PC-9 (cell line): ENCODE data around the gene GABRR3. TPM values are rescaled to one million over a fixed set of nuclear protein-coding genes. Genes with fewer than 3 reads are reported as not detected.

Experiments used
- Bru-seq: library from RNA; stranded (reverse); fragments of 400-500 nt; gene quantifications from one replicate; lab custom pipeline; 2021; lab: Mats Ljungman, UMichigan
- BruChase-seq, 2 experiments: library from RNA; stranded (reverse); fragments of 400-500 nt; gene quantifications; one replicate each; lab custom pipeline; 2021; lab: Mats Ljungman, UMichigan
- BruUV-seq: library from RNA; stranded (reverse); fragments of 400-500 nt; replicated peaks from 2 replicates; lab custom pipeline; 2021; lab: Mats Ljungman, UMichigan
- CTCF ChIA-PET: fragments of 300-600 bp; sonication (Branson Sonifier 250); formaldehyde crosslinking; loops from one replicate; lab custom pipeline; 2022; ENCODE audit warnings: antibody characterized with exemption; lab: Charles Lee
- POLR2A ChIA-PET: fragments of 300-600 bp; sonication (Branson Sonifier 250); formaldehyde crosslinking; loops from one replicate; lab custom pipeline; 2022; ENCODE audit warnings: antibody characterized with exemption; ENCODE audit not compliant: unreplicated experiment; lab: Charles Lee
- DNase-seq, 2 experiments: peaks; one replicate each; pipeline versions ENCODE4 v3.0.0 to v3.0.0-alpha.2; 2015 to 2022; ENCODE audit warnings: mixed read lengths in 1 of 2
- H2AFZ ChIP-seq: fragments of 200-600 bp; sonication (generic); 2 replicates; pipeline ENCODE4 v1.8.1; 2017; ENCODE audit warnings: antibody characterized with exemption
- H3F3A ChIP-seq: fragments of 200-600 bp; sonication (generic); 2 replicates; pipeline ENCODE4 v1.8.1; 2017; ENCODE audit warnings: antibody characterized with exemption, mild to moderate bottlenecking, low read depth; ENCODE audit not compliant: insufficient read depth
- H3K27ac ChIP-seq: fragments of 200-600 bp; sonication (generic); 2 replicates; pipeline ENCODE4 v1.6.1; 2016; ENCODE audit warnings: mixed run types
- H3K27me3 ChIP-seq: fragments of 200-600 bp; sonication (generic); 2 replicates; pipeline ENCODE4 v1.6.1; 2016; ENCODE audit warnings: low read depth, mixed run types; ENCODE audit not compliant: insufficient read depth
- H3K36me3 ChIP-seq: fragments of 200-600 bp; sonication (generic); 2 replicates; pipeline ENCODE4 v1.6.1; 2016; ENCODE audit warnings: low read depth, mixed run types
- H3K4me1 ChIP-seq: fragments of 200-600 bp; sonication (generic); replicated peaks from 2 replicates; pipeline ENCODE4 v1.6.1; 2016; ENCODE audit warnings: mixed run types; ENCODE audit not compliant: insufficient read depth
- H3K4me2 ChIP-seq: fragments of 200-600 bp; sonication (generic); 2 replicates; pipeline ENCODE4 v1.6.1; 2017; ENCODE audit warnings: mixed run types
- H3K4me3 ChIP-seq: fragments of 200-600 bp; sonication (generic); 2 replicates; pipeline ENCODE4 v1.6.1; 2016; ENCODE audit warnings: mixed run types
- H3K79me2 ChIP-seq: fragments of 200-600 bp; sonication (generic); 2 replicates; pipeline ENCODE4 v1.6.1; 2017; ENCODE audit warnings: low read depth, mixed run types
- H3K9me2 ChIP-seq: fragments of 200-600 bp; sonication (generic); 2 replicates; pipeline ENCODE4 v1.8.1; 2017; ENCODE audit warnings: mild to moderate bottlenecking; ENCODE audit not compliant: insufficient read depth
- H3K9me3 ChIP-seq: fragments of 200-600 bp; sonication (generic); 2 replicates; pipeline ENCODE4 v1.8.1; 2016; ENCODE audit warnings: low read depth; ENCODE audit not compliant: insufficient read depth
- H4K20me1 ChIP-seq: fragments of 200-600 bp; sonication (generic); 2 replicates; pipeline ENCODE4 v1.8.1; 2017; ENCODE audit not compliant: insufficient read depth
- EZH2 ChIP-seq: fragments of 200-600 bp; sonication (generic); IDR thresholded peaks from 2 replicates; pipeline ENCODE4 v1.8.0; 2017; ENCODE audit warnings: antibody characterized with exemption, low read depth
- intact Hi-C: fragments of 100-400 bp; cut with micrococcal nuclease; formaldehyde crosslinking; loops from one replicate; pipeline ENCODE4 v1.10.0; 2022; ENCODE audit not compliant: unreplicated experiment
- long read RNA-seq: library from polyadenylated mRNA; stranded (forward); transcript quantifications from one replicate; pipeline ENCODE4 v2.0.0, GENCODE V29; 2022
- total RNA-seq: library from RNA; stranded (reverse); gene quantifications from 2 replicates; pipeline ENCODE4 v1.2.3, GENCODE V29; 2021
- TF ChIP-seq, protein P1 (sequence below): fragments of 200-600 bp; sonication (generic); conservative IDR thresholded peaks from 2 replicates; pipeline ENCODE4 v1.6.1; 2017; ENCODE audit warnings: mixed run types, antibody characterized with exemption, mild to moderate bottlenecking, moderate library complexity

GABRR3 gene
- total RNA-seq (not detected in 2 replicates), Bru-seq, nascent RNA (not detected), BruChase-seq, experiment 1, labeled RNA remaining after a 2-hour chase (not detected), BruChase-seq, experiment 2, labeled RNA remaining after a 6-hour chase (percentile 2 among the genes with signal in this experiment)
- long read RNA-seq = 0 reads

DNA sequence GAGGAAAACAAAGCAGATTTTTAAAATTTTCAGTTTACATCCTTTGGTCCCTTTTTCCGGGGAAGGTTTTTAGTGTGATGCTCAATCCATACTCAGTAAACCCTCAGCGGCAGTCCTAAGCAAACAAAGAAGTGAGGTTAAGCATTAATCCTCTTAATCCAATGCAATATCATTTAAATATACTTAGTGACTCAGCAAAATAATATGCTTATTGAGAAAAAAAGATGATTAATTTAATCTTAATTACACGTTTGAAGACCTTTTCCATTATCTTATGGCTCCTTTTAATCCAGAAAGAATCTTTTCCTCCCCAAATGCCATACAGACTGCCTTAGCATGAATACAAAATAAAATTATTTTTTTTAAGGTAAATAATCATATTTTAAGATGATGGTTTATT, at the start of gene GABRR3:
GABRR3 (minus strand) TSS at position 108 of the 400 bp plus-strand sequence. CDS start 328 bp downstream, outside the sequence.
- Histone ChIP-seq H3F3A (no peaks in the 10 kb centered on the region), H3K9me3 (no peaks in the 10 kb centered on the region), H3K4me1 (peaks cover 16% of the 10 kb centered on the region), H3K4me3 (no peak within 1 kb of the TSS), H3K79me2 (no peaks in the 10 kb centered on the region), H2AFZ (0 out of 2 replicates have a peak within 1 kb of the TSS, but pooled peaks have one; percentile 4), H3K27ac (no peak within 1 kb of the TSS), H3K36me3 (no peaks in the 10 kb centered on the region), H3K4me2 (no peak within 1 kb of the TSS), H4K20me1 (no peaks in the 10 kb centered on the region), H3K27me3 (no peaks in the 10 kb centered on the region), H3K9me2 (no peaks in the 10 kb centered on the region)
- TF ChIP-seq, protein P1, sequence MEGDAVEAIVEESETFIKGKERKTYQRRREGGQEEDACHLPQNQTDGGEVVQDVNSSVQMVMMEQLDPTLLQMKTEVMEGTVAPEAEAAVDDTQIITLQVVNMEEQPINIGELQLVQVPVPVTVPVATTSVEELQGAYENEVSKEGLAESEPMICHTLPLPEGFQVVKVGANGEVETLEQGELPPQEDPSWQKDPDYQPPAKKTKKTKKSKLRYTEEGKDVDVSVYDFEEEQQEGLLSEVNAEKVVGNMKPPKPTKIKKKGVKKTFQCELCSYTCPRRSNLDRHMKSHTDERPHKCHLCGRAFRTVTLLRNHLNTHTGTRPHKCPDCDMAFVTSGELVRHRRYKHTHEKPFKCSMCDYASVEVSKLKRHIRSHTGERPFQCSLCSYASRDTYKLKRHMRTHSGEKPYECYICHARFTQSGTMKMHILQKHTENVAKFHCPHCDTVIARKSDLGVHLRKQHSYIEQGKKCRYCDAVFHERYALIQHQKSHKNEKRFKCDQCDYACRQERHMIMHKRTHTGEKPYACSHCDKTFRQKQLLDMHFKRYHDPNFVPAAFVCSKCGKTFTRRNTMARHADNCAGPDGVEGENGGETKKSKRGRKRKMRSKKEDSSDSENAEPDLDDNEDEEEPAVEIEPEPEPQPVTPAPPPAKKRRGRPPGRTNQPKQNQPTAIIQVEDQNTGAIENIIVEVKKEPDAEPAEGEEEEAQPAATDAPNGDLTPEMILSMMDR = no peak
- TF ChIP-seq EZH2 = no peak
- ChIA-PET POLR2A (no interaction called here), CTCF (no interaction called here)
- BruUV-seq = no TSS peak
- intact Hi-C loops = loop anchor here (5.0 kb wide), 3 partner anchors 567 to 957 kb away; no protein-coding TSS in a partner anchor
- DNase-seq = no peak

DNA sequence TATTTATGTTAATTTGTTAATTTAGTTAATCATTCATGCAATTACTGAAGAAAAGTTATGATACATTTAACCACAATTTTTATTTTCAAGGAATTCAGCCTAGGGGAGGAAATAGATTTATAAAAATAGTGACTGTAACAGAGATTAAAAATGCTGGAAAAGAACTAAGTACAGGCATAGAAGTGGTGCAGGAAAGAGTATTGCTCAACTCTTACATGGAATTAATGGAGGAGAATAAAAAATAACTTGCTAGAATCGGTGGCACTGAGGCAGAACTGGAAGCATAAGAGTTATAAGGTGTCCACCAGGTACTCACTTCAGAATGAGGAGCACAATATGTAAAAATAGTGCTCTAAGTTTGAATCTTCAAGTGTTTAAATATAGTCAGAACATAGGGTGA, 38.4 kb upstream of the GABRR3 start:
- H3K27ac ChIP-seq = no peak overlapping the region
- H3K36me3 ChIP-seq = no peaks in the 10 kb centered on the region
- H3K27me3 ChIP-seq = no peaks in the 10 kb centered on the region
- ChIA-PET POLR2A (no interaction called here), CTCF (no interaction called here)
- no peak overlapping the region for H2AFZ ChIP-seq
- H3K4me3 ChIP-seq = no peak overlapping the region
- no peaks in the 10 kb centered on the region for H3K9me3 ChIP-seq
- no peaks in the 10 kb centered on the region for H3F3A ChIP-seq
- no peaks in the 10 kb centered on the region for H4K20me1 ChIP-seq
- TF ChIP-seq, protein P1 = no peak
- no TSS peak for BruUV-seq
- no peak for DNase-seq
- H3K4me1 ChIP-seq = 0 out of 2 replicates have a peak, but pooled peaks cover 4% of the 10 kb centered on the region
- peaks cover 3% of the 10 kb centered on the region for H3K9me2 ChIP-seq
- H3K79me2 ChIP-seq = no peaks in the 10 kb centered on the region
- no peak overlapping the region for H3K4me2 ChIP-seq
- intact Hi-C loops = no loop called here

DNA sequence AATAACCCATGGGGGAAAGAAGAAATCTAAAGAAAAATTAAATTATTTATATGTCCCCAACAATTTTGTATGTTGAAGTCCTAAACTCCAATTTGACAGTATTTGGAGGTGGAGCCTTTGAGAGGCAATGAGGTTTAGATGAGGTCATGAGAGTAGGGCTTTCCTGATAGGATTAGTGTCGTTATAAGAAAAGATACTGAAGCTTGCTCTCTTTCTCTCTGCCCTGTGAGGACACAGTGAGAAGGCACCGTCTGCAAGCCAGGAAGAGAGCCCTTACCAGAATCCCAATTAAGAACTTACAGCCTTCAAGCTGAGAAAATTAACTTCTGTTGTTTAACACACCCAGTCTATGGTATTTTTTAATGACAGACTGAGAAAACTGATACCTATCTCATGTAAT, 35.7 kb upstream of the GABRR3 start:
- no peak for DNase-seq
- no peak overlapping the region for H3K27ac ChIP-seq
- CTCF ChIA-PET = no interaction called here

More for the DNA sequence above, 35.7 kb upstream of the GABRR3 start:
- H3K9me3 ChIP-seq = no peaks in the 10 kb centered on the region
- no peaks in the 10 kb centered on the region for H3K36me3 ChIP-seq
- intact Hi-C loops = no loop called here
- no TSS peak for BruUV-seq
- H3K9me2 ChIP-seq = peaks cover 3% of the 10 kb centered on the region
- POLR2A ChIA-PET = no interaction called here
- no peaks in the 10 kb centered on the region for H4K20me1 ChIP-seq
- no peak for TF ChIP-seq EZH2
- TF ChIP-seq, protein P1 = no peak
- H3K4me2 ChIP-seq = no peak overlapping the region
- no peak overlapping the region for H3K4me3 ChIP-seq
- H3K4me1 ChIP-seq = 0 out of 2 replicates have a peak, but pooled peaks cover 4% of the 10 kb centered on the region
- no peaks in the 10 kb centered on the region for H3K27me3 ChIP-seq
- no peak overlapping the region for H2AFZ ChIP-seq
- no peaks in the 10 kb centered on the region for H3K79me2 ChIP-seq
- no peaks in the 10 kb centered on the region for H3F3A ChIP-seq
